T-helper 17 cell (primary cell): Measurements from ENCODE around the gene STK32B. TPM values are rescaled to one million over a fixed set of nuclear protein-coding genes. Genes with fewer than 3 reads are reported as not detected.

Experiments used
- ATAC-seq: fragments of 150-1000 bp; cut with Tn5 transposase; 2 replicates; pipeline ENCODE4 v1.10.0; 2021; ENCODE audit warnings: mild to moderate bottlenecking, moderate library complexity
- DNase-seq, 3 donors: peaks; one replicate each; pipeline versions ENCODE4 v3.0.0 to v3.0.0-alpha.2; 2020 to 2021
- H3K9me3 ChIP-seq: one replicate; pipeline ENCODE4 v1.7.0; 2013; ENCODE audit warnings: low read length, mild to moderate bottlenecking; ENCODE audit not compliant: control insufficient read depth, poor library complexity, severe bottlenecking
- H3K27ac Mint-ChIP-seq: one replicate; pipeline ENCODE4 v1.8.0; 2022; ENCODE audit warnings: mild to moderate bottlenecking, moderate library complexity, mixed read lengths
- H3K27me3 Mint-ChIP-seq: one replicate; pipeline ENCODE4 v1.8.0; 2022; ENCODE audit warnings: mixed read lengths
- H3K36me3 Mint-ChIP-seq: one replicate; pipeline ENCODE4 v1.8.0; 2022; ENCODE audit warnings: low read depth, mixed read lengths
- H3K4me1 Mint-ChIP-seq: one replicate; pipeline ENCODE4 v1.8.0; 2022; ENCODE audit warnings: mild to moderate bottlenecking, mixed read lengths
- H3K4me3 Mint-ChIP-seq: one replicate; pipeline ENCODE4 v1.8.0; 2022; ENCODE audit warnings: mild to moderate bottlenecking, moderate library complexity, mixed read lengths
- total RNA-seq, 4 donors: library from RNA in 2 of 4; stranded (reverse) in 2 of 4; gene quantifications; one replicate each; pipeline ENCODE4 v1.2.3 and lab custom pipeline; 2022 to 2026

STK32B gene
- total RNA-seq, 2 donors from 2014 or later: 0.12 TPM; not detected in 1

GRCh38 chr4:5125321-5125720, 74.0 kb downstream of the STK32B start:
- no peak overlapping the region for H3K4me3 Mint-ChIP-seq
- no peaks in the 10 kb centered on the region for H3K36me3 Mint-ChIP-seq
- ATAC-seq (no peak), DNase-seq (no peak)
- H3K9me3 ChIP-seq: no peaks in the 10 kb centered on the region
- H3K4me1 Mint-ChIP-seq: no peaks in the 10 kb centered on the region
- no peak overlapping the region for H3K27ac Mint-ChIP-seq
- H3K27me3 Mint-ChIP-seq: peaks cover 20% of the 10 kb centered on the region

- H3K4me1 Mint-ChIP-seq: no peaks in the 10 kb centered on the region
- no peak overlapping the region for H3K4me3 Mint-ChIP-seq
- peaks cover 3% of the 10 kb centered on the region for H3K36me3 Mint-ChIP-seq
- no peaks in the 10 kb centered on the region for H3K9me3 ChIP-seq
- H3K27ac Mint-ChIP-seq: no peak overlapping the region
- ATAC-seq (no peak), DNase-seq (no peak)
- H3K27me3 Mint-ChIP-seq: peaks cover 20% of the 10 kb centered on the region
Measured at GRCh38 chr4:5126231-5126630, 75.0 kb downstream of the STK32B start.

- peaks cover 20% of the 10 kb centered on the region for H3K27me3 Mint-ChIP-seq
- H3K9me3 ChIP-seq: no peaks in the 10 kb centered on the region
- no peak for ATAC-seq
- no peaks in the 10 kb centered on the region for H3K4me1 Mint-ChIP-seq
- DNase-seq: no peak
- peaks cover 3% of the 10 kb centered on the region for H3K36me3 Mint-ChIP-seq
- no peak overlapping the region for H3K4me3 Mint-ChIP-seq
- H3K27ac Mint-ChIP-seq: no peak overlapping the region
Measured at GRCh38 chr4:5126857-5127256, 75.6 kb downstream of the STK32B start.

- H3K9me3 ChIP-seq: no peaks in the 10 kb centered on the region
- no peak for ATAC-seq
- peaks cover 20% of the 10 kb centered on the region for H3K27me3 Mint-ChIP-seq
- H3K36me3 Mint-ChIP-seq: peaks cover 3% of the 10 kb centered on the region
- no peak overlapping the region for H3K27ac Mint-ChIP-seq
- DNase-seq: no peak
- no peaks in the 10 kb centered on the region for H3K4me1 Mint-ChIP-seq
- no peak overlapping the region for H3K4me3 Mint-ChIP-seq
Measured at GRCh38 chr4:5127556-5127955, 76.3 kb downstream of the STK32B start.

- no peaks in the 10 kb centered on the region for H3K4me1 Mint-ChIP-seq
- no peaks in the 10 kb centered on the region for H3K9me3 ChIP-seq
- H3K36me3 Mint-ChIP-seq: peaks cover 3% of the 10 kb centered on the region
- DNase-seq (no peak), ATAC-seq (no peak)
- H3K27ac Mint-ChIP-seq: no peak overlapping the region
- no peak overlapping the region for H3K4me3 Mint-ChIP-seq
- H3K27me3 Mint-ChIP-seq: peaks cover 20% of the 10 kb centered on the region
Measured at GRCh38 chr4:5128569-5128968, 77.3 kb downstream of the STK32B start.

GRCh38 chr4:5133201-5133600, 81.9 kb downstream of the STK32B start:
- no peak for DNase-seq
- peaks cover 8% of the 10 kb centered on the region for H3K27me3 Mint-ChIP-seq
- H3K4me1 Mint-ChIP-seq: no peaks in the 10 kb centered on the region
- H3K27ac Mint-ChIP-seq: no peak overlapping the region
- H3K4me3 Mint-ChIP-seq: no peak overlapping the region
- H3K36me3 Mint-ChIP-seq: peaks cover 3% of the 10 kb centered on the region
- ATAC-seq: no peak
- no peaks in the 10 kb centered on the region for H3K9me3 ChIP-seq

- peaks cover 3% of the 10 kb centered on the region for H3K36me3 Mint-ChIP-seq
- no peak overlapping the region for H3K27ac Mint-ChIP-seq
Measured at GRCh38 chr4:5133933-5134594, 82.8 kb downstream of the STK32B start.

GRCh38 chr4:5134620-5135019, 83.3 kb downstream of the STK32B start:
- Mint-ChIP-seq H3K4me1 (no peaks in the 10 kb centered on the region), H3K36me3 (peaks cover 3% of the 10 kb centered on the region), H3K4me3 (no peak overlapping the region), H3K27me3 (peaks cover 5% of the 10 kb centered on the region), H3K27ac (no peak overlapping the region)
- DNase-seq (no peak), ATAC-seq (no peak)
- no peaks in the 10 kb centered on the region for H3K9me3 ChIP-seq

More at GRCh38 chr4:5133933-5134594, 82.8 kb downstream of the STK32B start:
- no peaks in the 10 kb centered on the region for H3K9me3 ChIP-seq
- DNase-seq: no peak
- Mint-ChIP-seq H3K4me3 (no peak overlapping the region), H3K4me1 (no peaks in the 10 kb centered on the region), H3K27me3 (peaks cover under 1% of the 10 kb centered on the region)
- ATAC-seq: no peak

GRCh38 chr4:5137226-5137625, 85.9 kb downstream of the STK32B start:
- ATAC-seq: no peak
- no peaks in the 10 kb centered on the region for H3K9me3 ChIP-seq
- Mint-ChIP-seq H3K4me1 (no peaks in the 10 kb centered on the region), H3K4me3 (no peak overlapping the region), H3K27ac (no peak overlapping the region), H3K36me3 (no peaks in the 10 kb centered on the region), H3K27me3 (peaks cover 5% of the 10 kb centered on the region)
- no peak for DNase-seq

- peaks cover 5% of the 10 kb centered on the region for H3K27me3 Mint-ChIP-seq
- no peak overlapping the region for H3K27ac Mint-ChIP-seq
- no peaks in the 10 kb centered on the region for H3K36me3 Mint-ChIP-seq
- ATAC-seq (no peak), DNase-seq (no peak)
- no peaks in the 10 kb centered on the region for H3K9me3 ChIP-seq
- H3K4me1 Mint-ChIP-seq: no peaks in the 10 kb centered on the region
- no peak overlapping the region for H3K4me3 Mint-ChIP-seq
Measured at GRCh38 chr4:5137927-5138326, 86.6 kb downstream of the STK32B start.

GRCh38 chr4:5138389-5138788, 87.1 kb downstream of the STK32B start:
- no peak for ATAC-seq
- Mint-ChIP-seq H3K27ac (no peak overlapping the region), H3K4me3 (no peak overlapping the region), H3K4me1 (no peaks in the 10 kb centered on the region), H3K27me3 (peaks cover 5% of the 10 kb centered on the region), H3K36me3 (no peaks in the 10 kb centered on the region)
- DNase-seq: no peak
- H3K9me3 ChIP-seq: no peaks in the 10 kb centered on the region

- peaks cover 2% of the 10 kb centered on the region for H3K4me1 Mint-ChIP-seq
- peaks cover 5% of the 10 kb centered on the region for H3K27me3 Mint-ChIP-seq
- H3K27ac Mint-ChIP-seq: no peak overlapping the region
- H3K4me3 Mint-ChIP-seq: no peak overlapping the region
- H3K36me3 Mint-ChIP-seq: no peaks in the 10 kb centered on the region
- ATAC-seq (no peak), DNase-seq (no peak)
- no peaks in the 10 kb centered on the region for H3K9me3 ChIP-seq
Measured at GRCh38 chr4:5139141-5139540, 87.9 kb downstream of the STK32B start.

- ATAC-seq (no peak), DNase-seq (no peak)
- no peaks in the 10 kb centered on the region for H3K9me3 ChIP-seq
- Mint-ChIP-seq H3K27me3 (peaks cover 16% of the 10 kb centered on the region), H3K4me1 (peaks cover 2% of the 10 kb centered on the region), H3K27ac (no peak overlapping the region), H3K36me3 (no peaks in the 10 kb centered on the region), H3K4me3 (no peak overlapping the region)
Measured at GRCh38 chr4:5141802-5142201, 90.5 kb downstream of the STK32B start.

- peaks cover 16% of the 10 kb centered on the region for H3K27me3 Mint-ChIP-seq
- H3K27ac Mint-ChIP-seq: no peak overlapping the region
- peaks cover 2% of the 10 kb centered on the region for H3K4me1 Mint-ChIP-seq
- DNase-seq (no peak), ATAC-seq (no peak)
- no peaks in the 10 kb centered on the region for H3K9me3 ChIP-seq
- H3K4me3 Mint-ChIP-seq: no peak overlapping the region
- no peaks in the 10 kb centered on the region for H3K36me3 Mint-ChIP-seq
Measured at GRCh38 chr4:5142726-5143125, 91.4 kb downstream of the STK32B start.
